ENCODE measurements around the gene GTSF1L. TPM values are rescaled to one million over a fixed set of nuclear protein-coding genes. Genes with fewer than 3 reads are reported as not detected.

GTSF1L gene
- total RNA-seq, 4 donors from 2014 or later, result not detected

- no peaks in the 10 kb centered on the region for H3K27me3 ChIP-seq
- H3K27ac ChIP-seq, result no peak overlapping the region
- H3K36me3 ChIP-seq, result no peaks in the 10 kb centered on the region
- H3K4me1 ChIP-seq, result no peaks in the 10 kb centered on the region
- no peaks in the 10 kb centered on the region for H3K9me3 ChIP-seq
- TF ChIP-seq POLR2A (IDR thresholded peaks at IDR 0.05) (no peak), CTCF (IDR thresholded peaks at IDR 0.05) (no peak)
- intact Hi-C loops (cut with DNase I), result no loop called here
- no peak overlapping the region for H3K4me3 ChIP-seq (replicated peaks in 1 of 3)
- no peak for DNase-seq
- WGBS, 2 donors, result 56 to 66% methylated on average over 12 of the region's 12 CpGs
Measured at GRCh38 chr20:43746344-43747137, 19.7 kb upstream of the GTSF1L start.

- intact Hi-C loops (cut with DNase I), result no loop called here
- no peak for TF ChIP-seq CTCF (IDR thresholded peaks at IDR 0.05)
- TF ChIP-seq POLR2A (IDR thresholded peaks at IDR 0.05), result no peak
Measured at GRCh38 chr20:43744966-43745730, 18.3 kb upstream of the GTSF1L start.

GRCh38 chr20:43744151-43744611, 17.4 kb upstream of the GTSF1L start:
- no peak for TF ChIP-seq POLR2A (IDR thresholded peaks at IDR 0.05)
- TF ChIP-seq CTCF (IDR thresholded peaks at IDR 0.05), result no peak
- WGBS, 2 donors, result 60 to 80% methylated on average over 5 to 9 of the region's 9 CpGs
- intact Hi-C loops (cut with DNase I), result no loop called here
- H3K27ac ChIP-seq, result no peak overlapping the region
- H3K27me3 ChIP-seq, result no peaks in the 10 kb centered on the region
- no peak for DNase-seq
- H3K4me3 ChIP-seq (replicated peaks in 1 of 3), result no peak overlapping the region
- no peaks in the 10 kb centered on the region for H3K9me3 ChIP-seq
- H3K36me3 ChIP-seq, result no peaks in the 10 kb centered on the region
- no peaks in the 10 kb centered on the region for H3K4me1 ChIP-seq

More at GRCh38 chr20:43744966-43745730, 18.3 kb upstream of the GTSF1L start:
- DNase-seq, result no peak
- WGBS, 2 donors, result 54 to 59% methylated on average over 12 of the region's 12 CpGs
- no peaks in the 10 kb centered on the region for H3K36me3 ChIP-seq
- no peak overlapping the region for H3K4me3 ChIP-seq (replicated peaks in 1 of 3)
- no peaks in the 10 kb centered on the region for H3K27me3 ChIP-seq
- H3K9me3 ChIP-seq, result no peaks in the 10 kb centered on the region
- no peak overlapping the region for H3K27ac ChIP-seq
- no peaks in the 10 kb centered on the region for H3K4me1 ChIP-seq

GRCh38 chr20:43740642-43741041, 13.8 kb upstream of the GTSF1L start:
- no peak overlapping the region for H3K27ac ChIP-seq
- intact Hi-C loops (cut with DNase I), result no loop called here
- no peaks in the 10 kb centered on the region for H3K9me3 ChIP-seq

More at GRCh38 chr20:43740642-43741041, 13.8 kb upstream of the GTSF1L start:
- H3K36me3 ChIP-seq, result no peaks in the 10 kb centered on the region
- H3K4me1 ChIP-seq, result no peaks in the 10 kb centered on the region
- TF ChIP-seq POLR2A (IDR thresholded peaks at IDR 0.05) (no peak), CTCF (IDR thresholded peaks at IDR 0.05) (no peak)
- no peak for DNase-seq
- H3K4me3 ChIP-seq (replicated peaks in 1 of 3), result no peak overlapping the region
- H3K27me3 ChIP-seq, result no peaks in the 10 kb centered on the region
- WGBS, 2 donors, result 95 to 96% methylated on average over 3 of the region's 3 CpGs

Data from thyroid gland (tissue), 4 donors.